Gastroesophageal sphincter (tissue), 3 donors: ENCODE measurements around the gene PNMA6F.

ENCODE experiments used
- POLR2A ChIP-seq, 2 donors: fragments of 450-650 bp; IDR thresholded peaks; one replicate each; pipeline ENCODE4 v1.6.1; 2017; ENCODE audit warnings: antibody characterized with exemption in 2 of 2, mild to moderate bottlenecking in 2 of 2, moderate library complexity in 1 of 2
- TF ChIP-seq, protein P1 (sequence below), 4 experiments: fragments of 200-600 bp in 2 of 4; fragments of 450-650 bp in 2 of 4; sonication (generic) in 1 of 4; IDR thresholded peaks; one replicate each; pipeline ENCODE4 v1.5.1; 2017 to 2019; ENCODE audit warnings: antibody characterized with exemption in 4 of 4, mild to moderate bottlenecking in 2 of 4, moderate library complexity in 2 of 4

- TF ChIP-seq, protein P1, sequence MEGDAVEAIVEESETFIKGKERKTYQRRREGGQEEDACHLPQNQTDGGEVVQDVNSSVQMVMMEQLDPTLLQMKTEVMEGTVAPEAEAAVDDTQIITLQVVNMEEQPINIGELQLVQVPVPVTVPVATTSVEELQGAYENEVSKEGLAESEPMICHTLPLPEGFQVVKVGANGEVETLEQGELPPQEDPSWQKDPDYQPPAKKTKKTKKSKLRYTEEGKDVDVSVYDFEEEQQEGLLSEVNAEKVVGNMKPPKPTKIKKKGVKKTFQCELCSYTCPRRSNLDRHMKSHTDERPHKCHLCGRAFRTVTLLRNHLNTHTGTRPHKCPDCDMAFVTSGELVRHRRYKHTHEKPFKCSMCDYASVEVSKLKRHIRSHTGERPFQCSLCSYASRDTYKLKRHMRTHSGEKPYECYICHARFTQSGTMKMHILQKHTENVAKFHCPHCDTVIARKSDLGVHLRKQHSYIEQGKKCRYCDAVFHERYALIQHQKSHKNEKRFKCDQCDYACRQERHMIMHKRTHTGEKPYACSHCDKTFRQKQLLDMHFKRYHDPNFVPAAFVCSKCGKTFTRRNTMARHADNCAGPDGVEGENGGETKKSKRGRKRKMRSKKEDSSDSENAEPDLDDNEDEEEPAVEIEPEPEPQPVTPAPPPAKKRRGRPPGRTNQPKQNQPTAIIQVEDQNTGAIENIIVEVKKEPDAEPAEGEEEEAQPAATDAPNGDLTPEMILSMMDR (IDR thresholded peaks at IDR 0.05) = no peak
- TF ChIP-seq POLR2A (IDR thresholded peaks at IDR 0.05) = no peak
These were observed 24.2 kb downstream of the PNMA6F start for GRCh38 chrX:153297376-153297775.
